PC-3 (cell line): ENCODE data around the gene RND1. TPM values are rescaled to one million over a fixed set of nuclear protein-coding genes. Genes with fewer than 3 reads are reported as not detected.

ENCODE experiments used
- ATAC-seq: fragments of 200-7000 bp; cut with Tn5 transposase; 2 replicates; pipeline ENCODE4 v1.9.1; 2020; ENCODE audit warnings: mild to moderate bottlenecking, moderate library complexity
- BruUV-seq: library from RNA; stranded (reverse); fragments of 400-500 nt; replicated peaks from 2 replicates; lab custom pipeline; 2021; lab: Mats Ljungman, UMichigan
- CTCF ChIA-PET: fragments of 300-600 bp; sonication (Branson Sonifier 250); formaldehyde crosslinking; loops from one replicate; lab custom pipeline; 2022; ENCODE audit warnings: antibody characterized with exemption; lab: Charles Lee
- POLR2A ChIA-PET: fragments of 300-600 bp; sonication (Branson Sonifier 250); formaldehyde crosslinking; loops from one replicate; lab custom pipeline; 2022; ENCODE audit warnings: antibody characterized with exemption; ENCODE audit not compliant: unreplicated experiment; lab: Charles Lee
- DNase-seq: peaks from one replicate; pipeline ENCODE4 v3.0.0-alpha.2; 2015
- H2AFZ ChIP-seq: fragments of 300-600 bp; sonication (generic); 2 replicates; pipeline ENCODE4 v1.6.0; 2016; ENCODE audit warnings: antibody characterized with exemption, low read length
- H3F3A ChIP-seq: fragments of 300-600 bp; sonication (generic); one replicate; pipeline ENCODE4 v1.6.0; 2017; ENCODE audit warnings: antibody characterized with exemption, low read length, control low read depth, mild to moderate bottlenecking; ENCODE audit not compliant: unreplicated experiment
- H3K27ac ChIP-seq: fragments of 300-600 bp; sonication (generic); 2 replicates; pipeline ENCODE4 v1.5.1; 2016; ENCODE audit warnings: mild to moderate bottlenecking, low read length
- H3K27me3 ChIP-seq: fragments of 300-600 bp; sonication (generic); 2 replicates; pipeline ENCODE4 v1.6.1; 2016; ENCODE audit warnings: low read length, mixed read lengths
- H3K36me3 ChIP-seq: fragments of 300-600 bp; sonication (generic); 2 replicates; pipeline ENCODE4 v1.6.1; 2016; ENCODE audit warnings: low read depth, mixed run types, low read length, mixed read lengths
- H3K4me1 ChIP-seq: fragments of 300-600 bp; sonication (generic); 2 replicates; pipeline ENCODE4 v1.5.1; 2016; ENCODE audit warnings: low read length; ENCODE audit not compliant: insufficient read depth
- H3K4me2 ChIP-seq: fragments of 300-600 bp; sonication (generic); 2 replicates; pipeline ENCODE4 v1.6.0; 2016; ENCODE audit warnings: low read length
- H3K4me3 ChIP-seq: fragments of 300-600 bp; sonication (generic); 2 replicates; pipeline ENCODE4 v1.5.1; 2016; ENCODE audit warnings: mild to moderate bottlenecking, low read length, mixed read lengths
- H3K79me2 ChIP-seq: fragments of 300-600 bp; sonication (generic); 2 replicates; pipeline ENCODE4 v1.6.1; 2017; ENCODE audit warnings: low read length, mixed read lengths
- H3K9ac ChIP-seq: fragments of 300-600 bp; sonication (generic); 2 replicates; pipeline ENCODE4 v1.6.0; 2016; ENCODE audit warnings: mild to moderate bottlenecking, low read length
- H3K9me2 ChIP-seq: fragments of 300-600 bp; sonication (generic); replicated peaks from 2 replicates; pipeline ENCODE4 v1.6.1; 2016; ENCODE audit warnings: mixed run types, low read length, mixed read lengths
- H3K9me3 ChIP-seq: fragments of 300-600 bp; sonication (generic); 2 replicates; pipeline ENCODE4 v1.6.1; 2016; ENCODE audit warnings: low read length, mixed read lengths
- H4K20me1 ChIP-seq: fragments of 300-600 bp; sonication (generic); 2 replicates; pipeline ENCODE4 v1.6.1; 2016; ENCODE audit warnings: low read length, mixed read lengths
- EZH2 ChIP-seq: fragments of 300-600 bp; sonication (generic); IDR thresholded peaks from one replicate; pipeline ENCODE4 v1.6.1; 2017; ENCODE audit warnings: antibody characterized with exemption, mild to moderate bottlenecking, low read length; ENCODE audit not compliant: unreplicated experiment
- EZH2phosphoT487 ChIP-seq: fragments of 300-600 bp; sonication (generic); IDR thresholded peaks from 2 replicates; pipeline ENCODE4 v1.6.1; 2018; ENCODE audit warnings: mild to moderate bottlenecking, antibody characterized with exemption, low read length, borderline replicate concordance
- intact Hi-C: fragments of 100-400 bp; cut with micrococcal nuclease; formaldehyde crosslinking; loops from 2 replicates; pipeline ENCODE4 v1.9.0; 2023
- total RNA-seq: library from RNA; depleted of rRNA; stranded (reverse); fragments of >200 nt; gene quantifications from 2 replicates; pipeline ENCODE4 v1.2.3, GENCODE V29; 2014
- TF ChIP-seq, protein P1 (sequence below): fragments of 300-600 bp; sonication (generic); conservative IDR thresholded peaks from 2 replicates; pipeline ENCODE4 v1.5.1; 2017; ENCODE audit warnings: antibody characterized with exemption, low read depth, mild to moderate bottlenecking, low read length

The RND1 gene
- total RNA-seq, 1 experiment from 2014 or later: 8.3 TPM

DNA sequence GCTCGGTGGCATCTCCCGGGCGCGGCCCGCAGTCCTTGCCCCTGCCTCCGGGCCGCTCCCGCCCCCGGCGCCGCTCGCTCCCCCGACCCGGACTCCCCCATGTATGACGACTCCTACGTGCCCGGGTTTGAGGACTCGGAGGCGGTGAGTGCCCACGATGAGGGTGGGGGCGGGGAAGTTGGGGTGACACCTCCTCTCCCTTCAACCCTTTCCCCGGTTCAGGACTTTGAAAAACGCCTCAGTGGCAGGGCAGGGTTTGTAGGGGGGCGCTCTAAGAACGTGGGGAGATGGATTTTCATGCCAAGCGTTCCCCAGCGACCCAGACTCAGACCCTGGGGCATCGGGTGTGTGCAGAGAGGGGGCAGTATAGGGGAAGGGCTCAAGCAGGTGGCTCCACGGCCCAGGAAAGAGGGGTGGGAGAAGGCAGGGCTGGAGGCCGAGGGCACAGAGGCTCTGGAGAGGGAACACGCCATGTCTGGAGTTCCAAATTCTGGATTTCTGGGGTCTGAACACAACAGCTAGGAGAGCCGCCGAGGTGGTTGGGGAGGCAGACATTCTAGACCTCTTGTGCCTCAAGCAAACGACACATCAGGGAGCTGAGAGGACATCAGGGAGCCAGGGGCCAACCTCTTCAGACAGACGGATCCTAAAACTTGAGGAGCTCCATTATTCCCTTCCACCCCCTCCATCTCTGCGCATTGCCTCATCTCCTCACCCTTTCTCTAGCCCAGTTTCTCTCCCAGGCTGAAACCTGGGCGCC is 46.7 kb downstream of the RND1 start:
- Histone ChIP-seq H3K79me2 (no peaks in the 10 kb centered on the region), H4K20me1 (no peaks in the 10 kb centered on the region), H3K4me3 (peak overlapping the region; percentile 86), H2AFZ (no peak overlapping the region), H3K4me1 (peaks cover 20% of the 10 kb centered on the region), H3K9me3 (no peaks in the 10 kb centered on the region), H3K27me3 (no peaks in the 10 kb centered on the region), H3K9me2 (no peaks in the 10 kb centered on the region), H3K9ac (no peak overlapping the region), H3K36me3 (no peaks in the 10 kb centered on the region), H3K27ac (no peak overlapping the region), H3F3A (no peaks in the 10 kb centered on the region), H3K4me2 (peak overlapping the region; percentile 95)
- ChIA-PET POLR2A (no interaction called here), CTCF (no interaction called here)
- TF ChIP-seq EZH2phosphoT487: no peak
- TF ChIP-seq, protein P1, sequence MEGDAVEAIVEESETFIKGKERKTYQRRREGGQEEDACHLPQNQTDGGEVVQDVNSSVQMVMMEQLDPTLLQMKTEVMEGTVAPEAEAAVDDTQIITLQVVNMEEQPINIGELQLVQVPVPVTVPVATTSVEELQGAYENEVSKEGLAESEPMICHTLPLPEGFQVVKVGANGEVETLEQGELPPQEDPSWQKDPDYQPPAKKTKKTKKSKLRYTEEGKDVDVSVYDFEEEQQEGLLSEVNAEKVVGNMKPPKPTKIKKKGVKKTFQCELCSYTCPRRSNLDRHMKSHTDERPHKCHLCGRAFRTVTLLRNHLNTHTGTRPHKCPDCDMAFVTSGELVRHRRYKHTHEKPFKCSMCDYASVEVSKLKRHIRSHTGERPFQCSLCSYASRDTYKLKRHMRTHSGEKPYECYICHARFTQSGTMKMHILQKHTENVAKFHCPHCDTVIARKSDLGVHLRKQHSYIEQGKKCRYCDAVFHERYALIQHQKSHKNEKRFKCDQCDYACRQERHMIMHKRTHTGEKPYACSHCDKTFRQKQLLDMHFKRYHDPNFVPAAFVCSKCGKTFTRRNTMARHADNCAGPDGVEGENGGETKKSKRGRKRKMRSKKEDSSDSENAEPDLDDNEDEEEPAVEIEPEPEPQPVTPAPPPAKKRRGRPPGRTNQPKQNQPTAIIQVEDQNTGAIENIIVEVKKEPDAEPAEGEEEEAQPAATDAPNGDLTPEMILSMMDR: peak; percentile 32
- no peak for ATAC-seq
- intact Hi-C loops: no loop called here
- BruUV-seq: TSS peak; percentile 30
- no peak for DNase-seq

DNA sequence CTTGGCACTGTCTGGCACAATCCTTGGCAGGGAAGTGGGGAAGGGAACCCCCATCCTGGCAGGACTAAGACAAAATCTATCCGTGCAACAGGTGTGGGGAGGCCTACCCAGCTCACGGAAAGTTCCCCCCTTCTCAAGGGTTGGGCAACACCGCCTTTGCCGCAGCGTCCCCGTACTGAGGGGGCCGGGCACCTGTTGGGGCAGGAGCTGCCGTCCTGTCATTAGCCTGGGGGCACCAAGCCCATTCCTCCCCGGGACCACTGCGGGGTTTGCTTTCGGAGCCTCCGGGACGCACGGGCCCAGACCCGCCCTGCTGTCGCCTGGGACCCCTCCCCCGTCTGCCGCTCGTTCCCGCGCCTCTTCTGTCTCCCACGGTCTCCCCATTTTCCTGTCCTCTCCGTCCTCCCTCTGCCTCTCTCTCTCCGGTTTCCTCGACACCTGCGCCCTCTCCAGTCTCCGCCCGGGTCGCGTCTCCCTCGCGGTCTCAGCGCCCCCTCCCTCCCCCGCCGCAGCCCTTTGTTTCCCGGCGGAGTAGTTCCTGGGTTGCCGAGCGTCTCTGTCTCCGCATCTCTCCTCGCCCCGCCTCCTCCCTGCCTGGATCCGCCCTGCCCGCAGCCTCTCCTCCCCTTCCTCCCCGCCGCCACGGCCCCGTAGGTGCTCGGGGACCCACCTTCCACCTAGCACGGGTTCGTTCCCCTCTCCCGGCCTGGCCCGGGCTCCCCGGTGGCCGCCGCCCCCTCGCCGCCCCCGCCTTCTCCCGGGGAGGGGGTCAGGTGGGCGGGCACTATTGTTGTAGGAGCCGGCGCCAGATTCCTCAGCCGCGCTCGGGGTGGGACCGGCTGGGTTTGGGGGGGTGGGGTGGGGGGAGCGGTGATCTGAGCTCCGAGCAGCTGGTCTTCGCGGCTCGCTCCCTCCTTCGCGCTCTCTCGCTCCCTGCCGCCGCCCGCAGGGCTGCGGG is 47.5 kb downstream of the RND1 start, which contains the start of gene CACNB3:
CACNB3 (plus strand) TSS at position 624 of the 958 bp plus-strand sequence. CDS start 434 bp downstream, outside the sequence.
- Histone ChIP-seq H3K27ac (no peak within 1 kb of the TSS), H3K4me2 (peak within 1 kb of the TSS; percentile 95), H3K36me3 (no peaks in the 10 kb centered on the region), H3K27me3 (no peaks in the 10 kb centered on the region), H4K20me1 (no peaks in the 10 kb centered on the region), H3K4me1 (peaks cover 25% of the 10 kb centered on the region), H3K9ac (peak within 1 kb of the TSS; percentile 32), H3F3A (no peaks in the 10 kb centered on the region), H2AFZ (peak within 1 kb of the TSS; percentile 98), H3K9me3 (no peaks in the 10 kb centered on the region), H3K79me2 (no peaks in the 10 kb centered on the region), H3K4me3 (peak within 1 kb of the TSS; percentile 86), H3K9me2 (no peaks in the 10 kb centered on the region)
- intact Hi-C loops: no loop called here
- CTCF ChIA-PET: interaction anchor here (0.6 kb wide), 1 partner anchor 65 kb away, joined by 10 read pairs; no protein-coding TSS in a partner anchor
- POLR2A ChIA-PET: no interaction called here
- ATAC-seq (peak; percentile 38), DNase-seq (peak; percentile 51)
- TF ChIP-seq EZH2: no peak
- TF ChIP-seq, protein P1: no peak
- TF ChIP-seq EZH2phosphoT487: no peak
- no TSS peak for BruUV-seq
